AG04450 (cell line): ENCODE results near the gene ITPR1. TPM values are rescaled to one million over a fixed set of nuclear protein-coding genes. Genes with fewer than 3 reads are reported as not detected.

Experiments used
- CTCF ChIA-PET: fragments of 300-600, 350-600 bp; formaldehyde crosslinking; extraction: SDS; loops from one replicate; lab custom pipeline; 2022; ENCODE audit warnings: antibody characterized with exemption, inconsistent platforms; lab: Charles Lee
- POLR2A ChIA-PET: fragments of 350-600 bp; formaldehyde crosslinking; extraction: SDS; loops from one replicate; lab custom pipeline; 2021; ENCODE audit warnings: antibody characterized with exemption, inconsistent platforms; lab: Yijun Ruan, JAX
- DNase-seq: peaks from one replicate; pipeline ENCODE4 v3.0.0-alpha.2; 2011; ENCODE audit warnings: low read depth, low spot score
- H3K27ac ChIP-seq: one replicate; pipeline ENCODE4 v1.5.1; 2012; ENCODE audit warnings: low read depth, low read length, control low read depth
- H3K27me3 ChIP-seq: one replicate; pipeline ENCODE4 v1.6.0; 2012; ENCODE audit warnings: low read length; ENCODE audit not compliant: control insufficient read depth, insufficient read depth
- H3K4me3 ChIP-seq: 2 replicates; pipeline ENCODE4 v1.5.1; 2011; ENCODE audit warnings: mild to moderate bottlenecking, low read depth, low read length, control low read depth
- H3K9me3 ChIP-seq: 2 replicates; pipeline ENCODE4 v1.5.1; 2012; ENCODE audit warnings: low read length; ENCODE audit not compliant: control insufficient read depth, insufficient read depth
- CTCF ChIP-seq: IDR thresholded peaks from 2 replicates; pipeline ENCODE4 v1.5.1; 2011; ENCODE audit warnings: low read depth, low read length, control low read depth, inconsistent platforms
- polyA plus RNA-seq: library from polyadenylated mRNA; depleted of rRNA; stranded (reverse); fragments of >200 nt; gene quantifications from 2 replicates; pipeline ENCODE4 v1.2.3, GENCODE V29; 2011

Gene ITPR1
- polyA plus RNA-seq, 1 experiment = 7.4 TPM

GRCh38 chr3:4476496-4476895 lies 16.7 kb upstream of the ITPR1 start:
- no peak for TF ChIP-seq CTCF

GRCh38 chr3:4478261-4478660 lies 14.9 kb upstream of the ITPR1 start:
- Histone ChIP-seq H3K4me3 (no peak overlapping the region), H3K9me3 (no peaks in the 10 kb centered on the region), H3K27me3 (peaks cover 12% of the 10 kb centered on the region), H3K27ac (no peak overlapping the region)
- TF ChIP-seq CTCF = no peak
- ChIA-PET CTCF (no interaction called here), POLR2A (interaction anchor here (0.6 kb wide), 1 partner anchor 121 kb away, joined by 4 read pairs; no protein-coding TSS in a partner anchor)
- DNase-seq = no peak

More at GRCh38 chr3:4476496-4476895, 16.7 kb upstream of the ITPR1 start:
- ChIA-PET POLR2A (no interaction called here), CTCF (no interaction called here)
- Histone ChIP-seq H3K9me3 (no peaks in the 10 kb centered on the region), H3K27ac (no peak overlapping the region), H3K4me3 (no peak overlapping the region), H3K27me3 (peaks cover 18% of the 10 kb centered on the region)
- DNase-seq = no peak

GRCh38 chr3:4491855-4492207 lies 1.3 kb upstream of the ITPR1 start:
- Histone ChIP-seq H3K27ac (no peak overlapping the region), H3K9me3 (no peaks in the 10 kb centered on the region; the same call in 1 of the 2 replicates), H3K27me3 (peaks cover 9% of the 10 kb centered on the region), H3K4me3 (peak overlapping the region; percentile 83)
- DNase-seq = no peak
- POLR2A ChIA-PET = interaction anchor here (2.4 to 3.3 kb wide), 2 partner anchors 25 to 92 kb away, joined by 31 to 38 read pairs; partner anchors contain the start of gene SUMF1
- no peak for TF ChIP-seq CTCF
- CTCF ChIA-PET = interaction anchor here (4.8 to 5.8 kb wide), 2 partner anchors 141 to 142 kb away, joined by 30 to 43 read pairs; no protein-coding TSS in a partner anchor

GRCh38 chr3:4492208-4493013 lies 737 bp upstream of the ITPR1 start:
- ChIA-PET POLR2A (interaction anchor here (0.6 to 3.3 kb wide), 32 partner anchors 11 to 1325 kb away, joined by 3 to 38 read pairs (median 5); partner anchors contain the start of gene SUMF1), CTCF (interaction anchor here (0.7 to 5.8 kb wide), 6 partner anchors 15 to 178 kb away, joined by 3 to 43 read pairs (median 6); no protein-coding TSS in a partner anchor)
- H3K9me3 ChIP-seq = no peaks in the 10 kb centered on the region; the same call in 1 of the 2 replicates
- H3K27ac ChIP-seq = peak overlapping the region; percentile 11
- 0 out of 2 replicates have a peak, but pooled peaks have one; percentile 11 for TF ChIP-seq CTCF
- peak overlapping the region; percentile 83 for H3K4me3 ChIP-seq
- peaks cover 9% of the 10 kb centered on the region for H3K27me3 ChIP-seq
- DNase-seq = no peak
